GM19240 (cell line): Measurements from ENCODE around the gene HOXB4.

Experiments used
- DNase-seq: peaks from one replicate; pipeline ENCODE4 v3.0.0; 2011; ENCODE audit warnings: low spot score; ENCODE audit not compliant: insufficient read length

HOXB4 gene

DNA sequence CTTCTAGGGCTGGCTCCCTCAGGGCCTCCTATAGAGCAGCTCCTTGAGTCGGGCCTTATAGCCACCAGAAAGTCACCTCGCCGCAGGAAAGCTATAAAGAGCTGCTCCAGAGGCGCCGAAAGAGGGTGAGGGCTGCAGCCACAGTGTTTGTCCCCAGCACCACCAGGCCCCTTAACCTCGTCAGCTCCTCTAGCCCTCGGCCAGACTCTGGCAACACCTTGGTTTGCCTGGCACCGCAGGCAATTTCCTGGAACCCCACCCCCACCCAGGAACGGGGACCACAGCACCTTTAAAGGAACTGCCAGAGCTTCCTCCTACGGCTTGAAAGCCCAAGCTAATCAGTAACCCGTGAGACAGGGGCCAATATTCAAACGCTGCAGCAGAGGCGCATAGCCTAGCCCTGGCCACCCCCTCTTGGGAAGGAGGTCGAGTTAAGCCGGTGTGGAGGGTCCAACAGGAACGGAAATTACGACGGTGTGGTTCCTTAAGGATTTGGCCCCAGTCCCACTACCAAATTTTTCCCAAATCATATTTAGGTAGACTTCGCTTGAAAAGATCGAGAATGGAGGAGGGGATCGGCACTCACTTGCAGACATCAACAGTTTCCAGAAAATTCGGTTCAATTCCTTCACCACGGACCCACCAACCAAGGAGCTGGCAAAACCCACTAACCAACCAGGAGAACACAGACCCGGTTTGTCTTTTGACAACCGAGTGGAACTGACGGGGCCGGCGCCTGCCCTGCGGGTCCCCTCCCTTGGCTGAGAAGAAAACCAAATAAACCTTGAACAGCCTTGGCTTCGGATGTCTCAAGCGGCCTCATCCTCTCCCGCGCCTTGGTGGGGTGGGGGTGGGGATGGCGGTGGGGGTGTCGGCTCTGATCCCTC lies 23.6 kb upstream of the HOXB4 start:
- no peak for DNase-seq

DNA sequence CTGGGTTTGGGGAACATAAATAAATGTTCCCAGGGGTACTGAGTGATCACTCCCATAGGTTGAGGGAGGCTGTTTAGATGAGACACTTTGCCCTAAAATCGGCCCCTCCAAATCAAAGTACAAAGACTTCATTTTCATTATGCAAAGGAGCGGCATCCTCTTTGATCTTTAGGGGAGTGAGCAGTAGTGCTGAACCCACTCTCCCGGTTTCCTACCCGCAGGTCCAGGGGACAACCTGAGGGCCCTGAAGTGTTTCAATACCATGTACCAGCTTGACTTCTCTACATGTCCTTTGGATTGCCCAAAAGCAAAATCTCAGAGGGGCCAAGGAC lies 23.0 kb upstream of the HOXB4 start:
- DNase-seq = no peak

DNA sequence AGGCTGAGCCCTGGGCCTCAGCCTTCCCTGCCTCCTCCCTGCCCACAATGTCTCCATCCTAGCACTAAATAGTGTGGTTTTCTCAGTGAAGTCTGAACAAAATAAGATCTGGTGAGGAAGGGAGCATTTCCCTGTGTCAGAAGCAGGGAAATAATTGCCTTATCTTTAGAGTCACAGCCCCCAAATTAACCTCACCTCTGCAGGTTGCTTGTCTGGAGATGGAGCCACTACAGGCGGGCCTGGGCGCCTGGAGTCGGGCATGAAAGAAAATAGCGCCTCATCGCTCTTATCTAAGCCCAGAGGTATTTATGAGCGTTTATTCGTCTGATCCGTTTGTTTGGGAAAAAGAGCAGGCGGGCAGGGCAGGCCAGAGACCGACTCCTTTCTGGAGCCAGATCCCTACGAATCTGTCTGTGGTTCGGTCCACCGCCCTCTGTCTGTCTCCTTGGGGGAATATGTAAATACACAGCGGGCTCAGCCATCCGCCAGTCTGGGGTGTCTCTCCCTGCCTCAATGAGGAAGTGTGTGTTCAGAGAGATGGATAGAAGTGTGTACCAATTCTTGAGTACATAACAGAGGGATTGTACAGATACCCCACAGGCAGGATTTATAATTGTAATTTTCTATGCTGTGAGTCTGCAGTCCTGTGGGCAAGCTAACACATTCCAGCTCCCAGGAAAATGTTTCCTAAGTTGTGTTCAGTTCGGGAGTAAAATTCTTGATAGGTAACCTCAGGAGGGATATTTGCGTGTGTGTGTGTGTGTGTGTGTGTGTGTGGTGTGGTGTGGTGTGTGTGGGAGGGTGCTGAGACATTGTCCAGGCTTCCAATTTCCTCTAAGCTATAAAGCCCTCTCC lies 22.3 kb upstream of the HOXB4 start:
- no peak for DNase-seq

DNA sequence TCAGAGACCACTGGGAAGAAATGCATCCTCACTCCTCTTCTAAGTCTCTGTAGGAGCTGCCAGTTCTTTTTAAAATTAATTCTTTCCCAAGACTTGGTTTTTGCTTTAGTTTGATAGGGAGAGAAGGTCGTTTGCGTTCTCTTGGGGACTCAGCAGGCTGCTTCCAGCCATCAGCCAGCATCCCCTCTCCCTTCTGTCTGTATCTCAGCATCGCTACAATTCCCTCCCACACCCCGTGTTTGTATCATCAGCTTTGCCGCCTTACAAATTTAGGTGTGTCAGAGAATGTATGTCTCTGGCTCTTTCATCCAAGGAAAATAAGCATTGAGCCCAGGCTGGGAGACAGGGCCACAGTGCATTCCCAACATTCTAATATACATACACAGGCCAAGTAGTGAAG lies 21.2 kb upstream of the HOXB4 start:
- DNase-seq = no peak

DNA sequence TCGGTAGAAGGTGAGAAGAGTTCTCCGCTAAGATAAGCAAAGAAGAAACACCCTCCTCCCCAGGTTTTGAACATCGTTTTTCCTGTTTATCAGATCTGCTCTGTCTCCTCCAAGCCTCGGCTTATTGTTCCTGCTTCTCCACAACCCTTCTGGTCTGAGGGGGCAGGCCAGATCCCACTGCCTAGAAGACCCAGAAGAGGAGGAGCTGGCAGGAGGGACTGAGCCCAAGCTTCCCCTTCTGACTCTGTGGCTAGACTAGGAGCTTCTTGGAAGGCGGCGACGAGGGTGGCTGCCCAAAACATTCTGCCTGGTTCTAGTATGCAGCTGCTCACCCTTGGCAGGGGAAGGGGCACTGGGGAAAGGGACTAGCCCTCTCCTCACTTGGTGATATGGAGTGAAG lies 20.6 kb upstream of the HOXB4 start:
- no peak for DNase-seq

DNA sequence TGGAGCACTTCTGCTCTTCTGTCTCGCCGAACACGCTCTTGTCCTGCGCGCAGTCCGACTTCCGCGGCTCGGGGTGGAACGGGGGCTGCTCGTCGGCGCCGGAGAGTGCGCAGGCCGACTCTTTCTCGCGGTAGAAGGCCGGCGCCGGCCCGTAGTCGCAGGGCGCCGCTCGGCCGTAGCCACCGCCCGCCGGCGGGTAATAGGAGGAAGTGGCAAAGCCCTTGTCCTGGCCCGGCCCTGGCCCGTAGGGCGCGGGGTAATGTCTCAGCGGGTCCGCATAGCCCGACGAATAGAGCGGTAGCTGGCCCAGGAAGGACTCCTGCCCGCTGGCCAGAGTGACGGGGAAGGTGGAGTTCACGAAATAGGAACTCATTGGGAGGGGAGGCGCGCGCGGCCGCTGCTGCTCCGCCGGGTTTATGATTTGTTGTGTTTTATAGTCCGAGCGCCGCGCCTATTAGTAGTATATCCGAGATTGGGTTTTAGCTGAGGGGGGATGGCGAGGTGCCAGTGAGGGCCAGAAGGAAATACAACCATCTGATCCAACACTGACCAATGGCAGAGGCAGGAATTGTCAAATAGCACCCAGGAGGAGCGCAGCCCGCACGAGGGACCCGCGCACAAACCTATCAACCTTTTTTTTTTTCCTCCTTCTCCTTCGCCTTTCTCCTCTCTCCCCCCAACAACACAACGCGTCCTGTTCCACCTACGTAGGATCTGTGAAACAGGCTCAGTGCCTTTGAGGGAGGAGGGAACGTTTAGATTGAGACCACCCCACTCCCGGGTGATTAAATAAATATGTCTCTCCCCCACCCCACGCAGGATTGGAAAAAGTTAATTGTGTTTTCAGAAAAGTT lies 19.9 kb upstream of the HOXB4 start:
- DNase-seq = no peak

DNA sequence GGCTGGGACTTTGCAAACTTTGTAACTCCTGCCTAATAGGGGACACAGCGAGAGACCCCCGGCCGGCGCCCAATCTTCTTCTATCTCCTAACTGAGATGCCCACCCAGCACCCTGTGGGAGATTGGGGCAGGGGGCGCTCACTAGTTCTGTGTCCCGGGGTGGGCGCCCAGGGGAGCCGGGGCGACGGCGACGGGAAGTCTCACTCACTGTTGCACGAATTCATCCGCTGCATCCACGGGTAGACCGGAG lies 19.3 kb upstream of the HOXB4 start:
- no peak for DNase-seq

DNA sequence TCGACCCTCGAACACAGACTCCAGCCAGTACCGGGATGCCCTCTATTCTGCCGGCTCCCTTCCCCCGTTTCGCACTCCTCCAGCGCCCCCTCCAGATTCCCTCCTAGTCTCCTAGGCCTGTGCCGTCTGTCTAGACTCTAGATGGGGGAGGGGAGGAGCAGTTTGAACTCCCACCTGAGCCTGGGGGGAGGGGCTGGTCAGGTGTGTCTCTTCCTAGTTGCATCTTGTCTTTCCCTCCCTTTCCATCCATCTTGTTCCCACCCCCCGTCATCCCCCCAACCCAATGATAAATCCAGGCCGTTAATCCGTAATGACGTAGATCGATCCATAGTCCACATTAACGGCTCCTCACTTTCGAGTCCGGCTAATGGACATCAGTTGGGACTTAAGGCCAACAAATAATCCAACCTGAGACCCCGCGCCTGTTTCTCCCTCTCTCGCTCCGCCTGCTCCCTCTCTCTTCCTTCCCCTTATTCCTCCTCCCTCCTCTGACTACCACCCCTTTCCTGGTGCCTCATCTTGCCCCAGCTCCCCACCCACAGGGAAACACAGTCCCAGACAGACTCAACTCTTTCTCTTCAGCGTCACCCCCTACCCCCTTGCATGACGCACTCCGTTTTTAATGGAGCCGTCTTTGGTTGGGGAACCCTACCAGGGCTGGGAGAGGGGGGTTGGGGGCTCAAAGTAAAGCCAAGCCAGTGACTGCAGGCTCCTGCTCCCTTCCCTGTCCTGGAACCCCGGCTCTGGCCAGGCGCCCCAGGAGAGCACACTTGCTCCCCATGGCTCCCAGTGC lies 18.8 kb upstream of the HOXB4 start:
- no peak for DNase-seq

DNA sequence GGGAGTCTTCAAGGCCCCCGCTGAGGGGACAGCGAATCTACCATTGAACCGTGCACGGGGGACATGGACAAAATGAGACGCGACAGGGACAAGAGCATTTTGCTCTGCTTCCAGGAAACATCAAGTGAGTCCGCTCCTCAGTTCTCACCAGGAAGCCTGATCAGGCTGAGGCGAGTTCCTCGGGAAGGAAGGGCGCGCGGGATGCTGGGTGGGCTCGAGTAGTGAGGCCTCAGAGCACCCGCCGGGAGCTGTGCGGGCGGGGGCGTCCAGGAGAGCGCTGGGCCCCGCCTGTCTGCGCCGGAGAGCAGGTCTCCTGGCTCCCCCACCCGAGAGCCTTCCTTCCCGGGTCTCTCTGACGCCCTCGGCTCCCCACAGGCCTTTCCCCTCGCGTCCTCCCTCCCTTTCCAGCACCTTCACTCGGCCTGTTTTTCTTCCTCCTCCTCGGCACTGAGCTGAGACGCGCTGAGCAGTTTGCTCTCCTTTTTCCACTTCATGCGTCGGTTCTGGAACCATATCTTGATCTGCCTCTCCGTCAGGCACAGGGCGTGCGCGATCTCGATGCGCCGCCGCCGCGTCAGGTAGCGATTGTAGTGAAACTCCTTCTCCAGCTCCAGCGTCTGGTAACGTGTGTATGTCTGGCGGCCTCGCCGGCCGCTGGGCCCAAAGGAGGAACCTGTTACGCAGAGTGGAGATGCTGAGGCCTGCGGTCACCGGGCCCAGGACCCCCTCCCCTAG lies 18.0 kb upstream of the HOXB4 start:
- DNase-seq = no peak

DNA sequence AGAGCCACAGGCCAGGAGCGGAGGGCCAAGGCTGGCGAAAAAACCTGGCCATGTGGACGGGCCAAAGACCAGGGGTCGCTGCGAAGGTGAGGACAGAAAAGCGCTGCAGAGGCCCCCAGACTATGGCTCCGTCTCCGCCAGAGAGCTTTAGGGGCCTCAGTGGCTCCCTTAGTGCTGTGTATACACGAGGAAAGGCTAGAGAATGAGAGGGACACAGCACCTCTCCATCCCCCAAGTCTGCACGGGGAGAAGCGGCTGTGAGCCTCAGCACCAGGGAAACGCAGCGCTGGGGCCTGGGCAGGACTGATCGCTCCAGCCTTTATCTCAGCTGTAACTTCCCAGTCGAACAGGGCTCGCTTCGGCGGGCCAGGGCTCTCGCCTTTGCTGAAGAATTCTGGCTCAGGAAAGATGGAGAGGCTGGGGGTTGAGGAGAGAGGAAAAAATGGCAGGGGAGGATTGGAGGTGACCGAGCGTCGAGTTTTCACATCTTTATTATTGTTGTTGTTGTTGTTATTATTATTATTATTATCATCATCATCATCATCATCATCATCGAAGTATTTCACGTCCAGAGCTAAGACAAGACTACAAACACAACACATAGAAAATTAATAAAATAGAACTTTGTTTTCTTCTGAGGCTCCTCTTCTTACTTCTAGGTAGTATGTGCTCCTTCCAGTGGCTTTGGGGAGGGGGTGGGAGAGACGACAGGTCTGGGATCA lies 17.3 kb upstream of the HOXB4 start:
- DNase-seq = no peak

DNA sequence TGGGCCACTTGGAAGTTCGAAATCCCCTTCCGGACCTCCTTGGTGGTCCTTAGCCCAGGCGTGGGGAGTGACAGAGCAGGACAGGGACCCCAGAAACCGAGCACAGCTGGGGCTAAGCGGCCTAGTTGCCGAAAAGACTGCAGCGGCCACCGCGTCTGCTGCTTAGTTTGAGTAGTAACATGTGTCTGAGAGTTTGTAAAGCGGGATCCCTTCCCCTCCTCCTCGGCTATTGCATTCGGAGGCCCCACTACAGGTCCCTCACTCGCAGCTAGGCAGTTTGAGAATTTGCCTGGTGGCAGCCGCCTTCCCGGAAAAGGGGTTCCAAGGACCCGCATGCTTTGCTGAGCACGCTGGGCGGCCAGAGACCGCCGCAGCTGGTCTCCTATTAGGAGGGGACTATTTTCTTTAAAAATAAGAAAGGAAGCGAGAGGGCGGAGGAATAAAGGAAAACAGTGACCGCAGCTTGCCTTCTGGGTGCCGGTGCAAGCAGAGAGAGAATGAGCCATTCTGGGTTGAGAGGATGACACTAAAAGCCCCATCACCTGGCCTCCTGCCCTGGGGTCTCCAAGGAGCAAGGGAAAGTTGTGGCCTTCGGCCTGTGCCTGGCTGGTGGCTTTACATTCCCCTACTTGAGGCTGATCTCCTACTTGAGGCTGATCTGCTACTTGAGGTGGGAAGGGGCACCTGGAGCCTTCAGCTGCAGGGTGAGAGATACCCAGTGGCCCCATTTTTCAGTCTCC lies 16.6 kb upstream of the HOXB4 start:
- DNase-seq = no peak

DNA sequence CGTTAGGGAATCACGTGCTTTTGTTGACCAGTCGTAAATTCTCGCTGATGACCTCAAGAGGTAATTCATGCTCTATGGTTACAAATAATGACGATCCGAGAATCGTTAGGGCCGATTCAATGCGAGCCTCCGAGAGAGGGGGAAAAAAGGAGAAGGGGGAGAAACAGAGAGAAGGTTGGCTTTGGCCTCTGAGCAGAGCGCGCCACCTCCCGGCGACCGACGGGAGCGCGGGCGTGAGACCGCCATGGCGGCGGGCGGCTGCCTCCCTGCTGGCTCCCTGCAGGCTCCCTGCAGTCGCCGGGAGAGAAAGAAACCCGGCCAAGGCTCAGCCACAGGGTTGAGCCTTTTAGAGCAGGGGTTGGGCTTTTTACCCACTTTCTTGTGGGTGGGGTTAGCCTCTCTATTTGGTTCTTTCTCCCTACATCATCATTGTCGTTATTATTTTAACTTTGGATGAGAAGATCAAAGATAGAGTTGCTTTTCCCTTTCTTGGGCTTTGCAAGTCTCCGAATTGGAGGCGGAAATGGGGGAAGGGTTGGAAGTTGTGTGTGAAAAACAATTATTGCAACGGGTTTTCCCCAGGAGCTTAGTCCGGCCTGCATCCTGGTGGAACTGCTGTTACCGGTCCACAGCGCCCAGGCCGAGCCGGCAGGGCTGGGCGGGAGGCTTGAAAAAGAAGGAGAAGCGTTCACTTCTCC lies 15.8 kb upstream of the HOXB4 start:
- peak; percentile 78 for DNase-seq

DNA sequence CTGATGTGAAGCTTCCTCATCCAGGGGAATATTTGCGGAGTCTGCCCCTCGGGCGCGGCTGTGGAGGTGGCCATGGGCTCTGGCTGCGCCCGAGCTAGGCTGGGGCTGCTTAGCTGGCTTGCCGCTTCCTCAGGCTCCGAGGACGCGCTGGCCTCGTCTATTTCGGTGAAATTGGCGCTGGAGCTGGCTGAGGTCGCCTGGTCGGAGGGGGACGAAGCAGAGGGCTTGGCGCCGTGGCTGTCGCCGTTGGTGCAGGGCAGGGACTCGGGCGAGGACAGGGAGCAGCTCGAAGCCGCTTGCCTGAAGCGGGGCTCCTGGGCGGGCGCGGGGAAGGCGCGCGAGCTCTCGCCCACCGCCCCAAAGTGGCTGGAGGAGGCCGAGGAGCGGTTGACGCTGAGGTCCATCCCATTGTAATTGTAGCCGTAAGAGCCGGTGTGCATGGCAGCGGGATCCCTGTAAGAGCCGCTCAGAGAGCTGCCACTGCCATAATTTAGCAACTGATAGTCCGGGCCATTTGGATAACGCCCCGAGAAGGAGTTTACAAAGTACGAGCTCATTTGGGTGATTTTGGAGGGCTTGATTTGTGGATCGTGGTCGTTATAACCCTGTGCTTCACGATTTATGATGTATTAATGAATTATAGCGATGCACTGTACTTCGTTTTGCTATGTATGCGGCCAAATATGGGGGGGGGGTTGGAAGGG lies 15.1 kb upstream of the HOXB4 start, which contains the start of gene HOXB5:
HOXB5 (minus strand) TSS at position 654 of the 704 bp plus-strand sequence; CDS start at position 557, 97 bp downstream.
- no peak for DNase-seq

DNA sequence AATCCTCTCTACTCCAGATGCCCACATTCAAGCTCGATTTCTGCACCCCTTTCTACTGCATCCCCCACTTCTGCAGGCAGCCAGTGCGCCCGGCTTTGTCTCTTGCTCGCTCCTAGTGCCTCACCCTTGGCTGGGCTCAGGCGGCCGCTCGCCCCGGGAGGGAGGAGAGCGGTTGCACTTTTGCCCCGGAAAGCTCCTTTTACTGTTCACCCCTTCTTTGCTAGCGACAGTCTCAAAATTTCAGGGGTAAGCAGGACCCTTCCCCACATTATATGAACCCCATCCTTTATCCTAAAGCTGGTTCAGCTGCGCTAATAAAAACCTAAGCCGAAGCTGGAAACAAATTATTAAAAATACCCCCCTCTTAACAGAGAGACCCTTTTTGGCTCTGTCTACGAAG lies 14.4 kb upstream of the HOXB4 start:
- DNase-seq = no peak

DNA sequence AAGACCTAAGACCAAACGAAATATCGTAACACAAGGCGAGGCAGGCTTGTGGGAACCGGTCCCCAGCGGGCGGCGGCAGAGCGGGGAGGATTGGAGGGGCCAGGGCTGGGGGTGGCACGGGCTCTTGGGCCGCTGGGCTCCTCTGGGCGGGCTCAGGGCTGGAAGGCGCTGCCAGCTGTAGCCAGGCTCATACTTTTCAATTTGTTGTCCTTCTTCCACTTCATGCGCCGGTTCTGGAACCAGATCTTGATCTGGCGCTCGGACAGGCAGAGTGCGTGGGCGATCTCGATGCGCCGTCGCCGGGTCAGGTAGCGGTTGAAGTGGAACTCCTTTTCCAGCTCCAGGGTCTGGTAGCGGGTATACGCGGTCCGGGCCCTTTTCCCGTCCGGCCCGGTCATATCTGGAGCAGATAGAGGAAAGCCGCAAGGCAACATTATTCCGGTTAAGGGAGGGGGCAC lies 13.9 kb upstream of the HOXB4 start:
- DNase-seq = no peak

DNA sequence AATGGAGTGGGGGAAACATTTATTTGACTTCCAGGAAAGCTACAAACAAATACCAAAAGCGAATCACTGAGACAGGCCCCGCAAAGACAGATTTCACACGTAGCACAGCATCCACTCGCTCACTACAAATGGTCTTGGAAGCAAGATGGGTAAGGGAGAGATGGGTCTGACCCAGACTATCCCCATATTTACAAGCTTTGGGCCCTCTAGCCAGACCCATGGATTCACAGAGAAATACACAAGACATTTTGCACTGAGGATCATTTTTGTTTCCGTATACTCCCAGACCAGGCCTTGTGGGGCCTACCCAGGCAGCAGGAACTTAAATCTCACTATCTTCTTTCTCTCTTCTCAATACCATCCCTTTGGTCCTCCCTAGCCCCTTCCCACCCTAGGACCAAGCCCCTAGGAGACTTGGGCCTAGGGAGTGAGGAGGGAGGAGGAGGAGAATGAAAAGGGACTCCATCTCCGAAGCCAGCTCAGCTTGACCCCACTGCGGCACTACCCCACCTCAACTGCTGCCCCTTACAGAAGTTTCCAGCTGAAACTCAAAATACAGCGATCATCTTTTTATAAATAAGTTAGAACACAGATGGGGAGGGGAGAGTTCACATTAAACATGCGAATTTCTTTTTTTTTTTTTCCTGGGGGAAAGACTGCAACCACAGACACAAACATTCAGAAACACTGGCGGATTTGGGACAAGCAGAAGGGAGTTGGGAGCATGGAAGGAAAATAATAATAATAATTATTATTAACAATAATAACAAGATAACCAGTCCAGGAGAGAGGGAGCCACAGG lies 13.3 kb upstream of the HOXB4 start:
- DNase-seq = no peak

DNA sequence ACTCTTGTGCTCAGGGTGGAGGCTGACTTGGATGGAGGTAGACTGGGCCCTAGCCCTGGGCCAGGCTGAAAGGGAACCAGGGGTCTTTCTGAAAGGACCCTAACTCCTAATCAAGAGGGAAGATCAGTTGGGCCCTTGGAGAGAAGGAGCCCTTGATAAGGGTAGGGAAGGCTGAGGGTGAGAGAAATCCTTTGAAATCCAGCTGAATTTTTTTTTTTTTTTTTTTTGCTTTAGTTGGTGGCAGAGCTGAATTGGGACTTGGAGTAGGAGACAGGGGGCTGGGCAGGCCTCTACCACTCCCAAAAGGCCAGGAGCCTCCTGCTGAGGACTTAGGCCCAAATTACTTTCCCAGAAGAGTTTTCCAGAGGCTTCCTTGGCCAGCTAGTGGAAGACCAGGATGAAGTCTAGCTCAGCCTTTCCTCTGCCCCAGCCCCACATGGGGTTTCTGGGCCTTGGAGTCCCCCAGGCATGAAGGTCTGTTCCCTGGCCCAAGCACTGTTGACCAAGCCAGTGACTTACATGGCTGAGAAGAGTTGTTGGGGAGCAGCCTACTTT lies 12.5 kb upstream of the HOXB4 start:
- DNase-seq = no peak
